GM13976 (cell line): ENCODE results near the gene SLCO2A1.

Experiments used
- DNase-seq: peaks from one replicate; pipeline ENCODE4 v3.0.0; 2012; ENCODE audit warnings: low spot score
- in situ Hi-C: fragments of 300-500 bp; cut with MboI; formaldehyde crosslinking; loops from one replicate; pipeline ENCODE4 v1.12.0; 2022; ENCODE audit warnings: low sequenced_read_pairs, mixed read lengths, inconsistent platforms; ENCODE audit not compliant: unreplicated experiment
- TF ChIP-seq, protein P1 (sequence below): IDR thresholded peaks from 2 replicates; pipeline ENCODE4 v1.5.1; 2012; ENCODE audit warnings: borderline replicate concordance, mild to moderate bottlenecking; ENCODE audit not compliant: insufficient read depth; ENCODE audit errors: extremely low read depth, missing control alignments, control extremely low read depth

Gene SLCO2A1

DNA sequence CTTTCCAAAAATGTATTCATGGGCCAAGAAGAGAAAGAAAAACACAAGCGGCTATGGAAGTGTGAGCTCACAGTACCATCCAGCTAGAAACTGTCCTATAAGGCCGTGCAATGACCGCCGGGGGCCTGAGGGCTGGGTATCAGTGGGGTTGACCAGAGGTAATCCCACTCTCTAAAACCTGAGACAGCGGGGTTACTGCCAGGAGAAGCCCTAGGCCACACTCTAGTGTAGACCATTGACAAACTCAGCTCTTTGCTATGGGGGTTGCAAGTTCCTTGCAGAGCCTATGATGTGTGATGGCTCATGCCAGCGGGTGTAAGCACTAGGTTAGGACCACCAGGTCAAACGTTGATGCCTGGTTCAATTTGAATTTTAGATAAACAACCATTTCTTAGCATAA lies 25.9 kb upstream of the SLCO2A1 start:
- in situ Hi-C loops = no loop called here
- TF ChIP-seq, protein P1, sequence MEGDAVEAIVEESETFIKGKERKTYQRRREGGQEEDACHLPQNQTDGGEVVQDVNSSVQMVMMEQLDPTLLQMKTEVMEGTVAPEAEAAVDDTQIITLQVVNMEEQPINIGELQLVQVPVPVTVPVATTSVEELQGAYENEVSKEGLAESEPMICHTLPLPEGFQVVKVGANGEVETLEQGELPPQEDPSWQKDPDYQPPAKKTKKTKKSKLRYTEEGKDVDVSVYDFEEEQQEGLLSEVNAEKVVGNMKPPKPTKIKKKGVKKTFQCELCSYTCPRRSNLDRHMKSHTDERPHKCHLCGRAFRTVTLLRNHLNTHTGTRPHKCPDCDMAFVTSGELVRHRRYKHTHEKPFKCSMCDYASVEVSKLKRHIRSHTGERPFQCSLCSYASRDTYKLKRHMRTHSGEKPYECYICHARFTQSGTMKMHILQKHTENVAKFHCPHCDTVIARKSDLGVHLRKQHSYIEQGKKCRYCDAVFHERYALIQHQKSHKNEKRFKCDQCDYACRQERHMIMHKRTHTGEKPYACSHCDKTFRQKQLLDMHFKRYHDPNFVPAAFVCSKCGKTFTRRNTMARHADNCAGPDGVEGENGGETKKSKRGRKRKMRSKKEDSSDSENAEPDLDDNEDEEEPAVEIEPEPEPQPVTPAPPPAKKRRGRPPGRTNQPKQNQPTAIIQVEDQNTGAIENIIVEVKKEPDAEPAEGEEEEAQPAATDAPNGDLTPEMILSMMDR = no peak
- DNase-seq = no peak

DNA sequence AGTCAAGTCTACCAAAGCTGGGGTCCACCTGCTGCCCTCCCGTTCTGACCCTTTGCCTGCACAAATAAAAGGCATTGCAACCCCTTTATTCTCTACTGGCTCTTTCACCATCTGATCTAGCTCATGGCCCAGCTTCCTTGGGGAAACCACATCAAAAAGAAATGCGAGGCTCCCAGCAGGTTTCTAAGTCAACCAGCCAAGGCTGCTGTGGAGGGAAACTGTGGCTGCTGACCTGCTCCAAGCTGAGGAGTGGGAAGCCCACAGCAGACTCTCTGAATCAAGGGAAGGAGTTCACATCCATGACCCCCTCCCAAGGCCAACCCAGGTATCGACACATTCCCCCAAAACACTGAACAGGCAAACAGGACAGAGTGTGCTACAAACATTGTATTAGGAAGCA lies 25.2 kb upstream of the SLCO2A1 start:
- no peak for DNase-seq
- in situ Hi-C loops = no loop called here
- TF ChIP-seq, protein P1 = no peak

DNA sequence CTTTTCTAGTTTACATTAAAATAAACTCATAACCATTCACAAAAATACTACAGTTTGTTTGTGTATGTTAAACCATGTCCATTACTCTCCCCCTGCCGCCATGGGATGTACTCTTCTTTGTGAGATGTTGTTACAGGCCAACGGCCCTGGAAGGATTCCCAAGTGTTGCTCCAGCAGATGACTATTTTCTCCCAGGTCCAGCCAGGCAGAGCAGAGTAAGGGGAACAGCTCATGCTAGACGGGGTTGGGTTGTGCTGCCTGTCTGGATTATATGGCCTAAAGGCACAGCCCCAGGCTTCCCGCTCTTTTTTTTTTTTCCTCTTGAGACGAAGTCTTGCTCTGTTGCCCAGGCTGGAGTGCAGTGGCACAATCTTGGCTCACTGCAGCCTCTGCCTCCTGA lies 24.5 kb upstream of the SLCO2A1 start:
- TF ChIP-seq, protein P1 = no peak
- in situ Hi-C loops = no loop called here
- DNase-seq = no peak

DNA sequence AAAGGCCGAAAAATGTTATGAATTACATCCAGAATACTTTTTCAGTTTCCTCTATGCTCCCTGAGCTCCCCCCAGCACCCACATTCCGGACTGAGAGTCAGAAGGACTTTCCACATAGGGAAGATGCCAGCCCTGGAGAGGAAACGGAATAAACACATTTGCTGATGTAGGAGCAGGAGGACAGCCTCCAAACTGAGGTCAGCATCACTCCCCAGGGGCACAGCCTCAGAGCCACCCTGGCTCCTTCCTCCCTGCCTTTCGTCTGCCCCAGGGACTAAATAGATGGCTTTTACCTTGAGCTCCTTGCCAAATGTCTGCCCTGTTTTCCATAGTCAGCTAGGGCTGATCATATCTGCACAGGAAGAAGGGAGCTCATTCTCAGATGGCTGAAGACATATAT lies 22.6 kb upstream of the SLCO2A1 start:
- TF ChIP-seq, protein P1 = no peak
- no peak for DNase-seq
- in situ Hi-C loops = no loop called here

DNA sequence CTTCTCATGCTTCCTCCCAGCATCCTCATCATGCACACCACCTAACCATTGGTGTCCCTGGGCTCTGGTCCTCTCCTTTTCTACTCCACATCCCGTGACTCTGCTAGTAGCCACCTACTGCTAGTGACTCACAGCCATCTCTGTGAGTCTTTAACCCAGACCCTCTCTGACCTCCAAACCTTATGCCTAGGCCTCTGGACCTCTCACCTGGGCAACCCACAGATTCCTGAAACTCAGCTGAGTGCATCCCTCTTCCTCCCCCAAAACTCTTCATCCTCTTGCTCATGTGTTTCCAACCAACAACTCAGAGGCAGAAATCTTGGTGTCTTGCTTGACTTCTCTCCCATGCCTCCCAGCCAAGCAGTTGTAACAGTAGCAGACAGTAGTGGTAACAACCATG lies 20.0 kb upstream of the SLCO2A1 start:
- TF ChIP-seq, protein P1 = no peak
- in situ Hi-C loops = no loop called here

DNA sequence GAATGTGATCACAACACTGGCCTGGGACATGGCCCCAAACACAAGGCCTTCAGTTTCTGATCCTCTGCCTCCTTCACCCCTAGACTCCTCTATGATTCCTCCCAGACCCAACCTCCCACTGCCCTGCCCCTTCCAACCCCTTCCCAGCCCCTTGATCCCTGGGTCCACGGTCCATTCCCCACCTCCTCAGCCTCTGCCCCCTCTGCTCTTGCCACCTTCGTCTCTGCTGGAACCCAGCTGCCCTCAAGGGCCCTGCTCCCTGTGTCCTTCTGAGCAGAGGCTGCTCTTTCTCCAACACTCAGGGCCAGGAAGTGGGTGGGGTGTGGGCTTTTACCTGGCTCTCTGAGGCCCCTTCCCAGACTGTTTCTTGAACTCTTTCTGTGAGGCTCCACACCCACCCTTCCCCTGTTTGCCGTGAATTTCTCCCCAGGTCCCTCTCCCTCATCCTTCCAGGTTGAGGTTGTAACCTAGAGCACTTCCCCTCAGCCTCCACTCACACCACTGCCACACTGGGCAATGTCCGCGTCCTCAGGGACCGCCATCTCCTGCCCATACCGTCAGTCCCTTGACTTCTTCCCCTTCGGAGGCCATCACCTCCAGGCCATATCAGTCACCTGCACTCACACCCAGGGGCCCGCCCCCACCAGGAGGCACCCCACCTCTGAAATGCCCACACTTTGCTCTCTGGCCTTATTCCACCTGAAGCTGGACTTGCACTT lies 18.7 kb upstream of the SLCO2A1 start:
- TF ChIP-seq, protein P1 = no peak
- no peak for DNase-seq
- in situ Hi-C loops = no loop called here

More for the DNA sequence above, 20.0 kb upstream of the SLCO2A1 start:
- DNase-seq = no peak
